Spleen (tissue), 11 donors: Measurements from ENCODE around the gene RNASEH2B. TPM values are rescaled to one million over a fixed set of nuclear protein-coding genes. Genes with fewer than 3 reads are reported as not detected.

Experiments
- DNase-seq: peaks from one replicate; pipeline ENCODE4 v3.0.0-alpha.2; 2020
- H3K27ac ChIP-seq, 8 donors: fragments of 200-600 bp; sonication (generic) in 7 of 8; 1 replicate in 4 of 8; 2 replicates in 4 of 8; pipeline versions ENCODE4 v1.5.0 to v1.8.0; 2016 to 2021; ENCODE audit warnings: inconsistent platforms in 4 of 8, mild to moderate bottlenecking in 4 of 8, moderate library complexity in 1 of 8
- H3K27me3 ChIP-seq, 7 donors: fragments of 200-600 bp; sonication (generic) in 6 of 7; replicated peaks in 1 of 7; 1 replicate in 4 of 7; 2 replicates in 3 of 7; pipeline versions ENCODE4 v1.5.0 to v1.8.0; 2016 to 2021; ENCODE audit warnings: inconsistent platforms in 3 of 7, mild to moderate bottlenecking in 1 of 7
- H3K36me3 ChIP-seq, 6 donors: fragments of 200-600 bp; sonication (generic) in 5 of 6; 1 replicate in 4 of 6; 2 replicates in 2 of 6; pipeline versions ENCODE4 v1.5.0 to v1.8.0; 2016 to 2021; ENCODE audit warnings: inconsistent platforms in 2 of 6
- H3K4me1 ChIP-seq, 6 donors: fragments of 200-600 bp; sonication (generic) in 5 of 6; 1 replicate in 3 of 6; 2 replicates in 3 of 6; pipeline versions ENCODE4 v1.5.0 to v1.8.0; 2016 to 2021; ENCODE audit warnings: inconsistent platforms in 3 of 6
- H3K4me3 ChIP-seq, 8 donors: fragments of 200-600 bp; sonication (generic) in 7 of 8; 1 replicate in 4 of 8; 2 replicates in 4 of 8; pipeline versions ENCODE4 v1.5.0 to v1.8.0; 2016 to 2021; ENCODE audit warnings: inconsistent platforms in 4 of 8, mild to moderate bottlenecking in 4 of 8, moderate library complexity in 2 of 8
- H3K9me3 ChIP-seq, 8 donors: fragments of 200-600 bp; sonication (generic) in 7 of 8; 1 replicate in 4 of 8; 2 replicates in 4 of 8; pipeline versions ENCODE4 v1.5.0 to v1.8.0; 2016 to 2021; ENCODE audit warnings: inconsistent platforms in 4 of 8
- POLR2A ChIP-seq, 3 donors: fragments of 450-650 bp; IDR thresholded peaks; one replicate each; pipeline ENCODE4 v1.5.1; 2017; ENCODE audit warnings: antibody characterized with exemption in 3 of 3, mild to moderate bottlenecking in 1 of 3
- POLR2AphosphoS5 ChIP-seq, 3 donors: sonication (generic); formaldehyde crosslinking; IDR thresholded peaks; one replicate each; pipeline ENCODE4 v1.5.1; 2017; ENCODE audit warnings: antibody characterized with exemption in 3 of 3
- WGBS, 5 donors: extraction: QIAGEN DNeasy Blood & Tissue Kit in 3 of 5; methylation state at CpG; one replicate each; pipeline versions ENCODE4 v1.1.5 to v1.1.7; 2013 to 2018; 5-methylcytosine and 5-hydroxymethylcytosine counted together
- intact Hi-C: fragments of 100-400 bp; cut with DNase I; formaldehyde crosslinking; loops from one replicate; pipeline ENCODE4 v1.15.0; 2023; ENCODE audit warnings: low total_unique reads
- polyA plus RNA-seq, 3 donors: library from polyadenylated mRNA; stranded (reverse); fragments of 200-250 nt; gene quantifications; one replicate each; pipeline ENCODE4 v1.2.1, GENCODE V29; 2013
- total RNA-seq, 7 donors: library from RNA; depleted of rRNA in 3 of 7; stranded (reverse); fragments of >200 nt in 3 of 7; fragmentation: NEBNext Ultra II Directional in 4 of 7; extraction: Animal tissue kit (Norgen Biotek cat#: 25700) in 4 of 7; gene quantifications; one replicate each; pipeline versions ENCODE4 v1.1.0 to v1.2.1, GENCODE V29; 2016 to 2021
- TF ChIP-seq, protein P1 (sequence below), 11 experiments: fragments of 200-600 bp in 7 of 11; fragments of 450-650 bp in 4 of 11; sonication (generic) in 4 of 11; IDR thresholded peaks in 8 of 11; conservative IDR thresholded peaks in 3 of 11; 1 replicate in 7 of 11; 2 replicates in 4 of 11; pipeline versions ENCODE4 v1.4.0 to v1.8.0; 2016 to 2021; ENCODE audit warnings: antibody characterized with exemption in 11 of 11, inconsistent platforms in 4 of 11, mild to moderate bottlenecking in 1 of 11
- donor health status: healthy with polysubstance abuse.
- donor health status: DM: no; HTN: no; CAD: no; lungs with moderate emphysema.
- donor health status: DM: no; HTN: no; CAD: no.
- donor health status: Bipolar disorder and iron deficiency.
- donor health status: healthy.
- donor health status: DM: no; HTN: no; CAD: no.
- donor health status: DM: yes; HTN: yes; CAD: no.

RNASEH2B gene
- total and polyA plus RNA-seq, 10 donors, result 57.2 to 129 (median 73.7) TPM

GRCh38 chr13:50917572-50917971 is 8.0 kb downstream of the RNASEH2B start:
- intact Hi-C loops, result no loop called here

DNA sequence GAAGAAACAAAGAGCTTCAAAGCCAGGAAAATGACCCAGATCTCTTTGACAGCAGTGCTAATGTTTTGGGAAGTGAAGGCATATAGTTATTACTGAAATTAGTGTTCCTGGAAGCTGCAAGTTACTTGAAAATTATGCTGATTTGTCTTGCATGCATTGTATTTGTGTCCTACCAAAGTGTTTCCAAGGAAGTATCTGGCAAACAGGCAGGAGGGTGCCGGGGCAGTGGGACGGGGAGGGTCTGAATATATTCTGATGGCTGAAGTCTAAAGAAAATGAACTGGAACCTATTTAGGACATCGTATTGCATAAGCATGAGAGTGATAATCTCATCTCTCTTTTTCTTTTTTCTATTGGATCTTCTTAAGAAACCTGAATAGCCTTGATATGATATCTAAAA is 9.0 kb downstream of the RNASEH2B start:
- H3K36me3 ChIP-seq, result peaks cover 0 to 19% (median 3%) of the 10 kb centered on the region in 6 donors
- intact Hi-C loops, result no loop called here
- H3K9me3 ChIP-seq, result peaks cover 0 to 24% (median 20%) of the 10 kb centered on the region in 8 donors
- TF ChIP-seq POLR2AphosphoS5 (IDR thresholded peaks at IDR 0.05) (no peak), POLR2A (IDR thresholded peaks at IDR 0.05) (no peak)
- TF ChIP-seq, protein P1, sequence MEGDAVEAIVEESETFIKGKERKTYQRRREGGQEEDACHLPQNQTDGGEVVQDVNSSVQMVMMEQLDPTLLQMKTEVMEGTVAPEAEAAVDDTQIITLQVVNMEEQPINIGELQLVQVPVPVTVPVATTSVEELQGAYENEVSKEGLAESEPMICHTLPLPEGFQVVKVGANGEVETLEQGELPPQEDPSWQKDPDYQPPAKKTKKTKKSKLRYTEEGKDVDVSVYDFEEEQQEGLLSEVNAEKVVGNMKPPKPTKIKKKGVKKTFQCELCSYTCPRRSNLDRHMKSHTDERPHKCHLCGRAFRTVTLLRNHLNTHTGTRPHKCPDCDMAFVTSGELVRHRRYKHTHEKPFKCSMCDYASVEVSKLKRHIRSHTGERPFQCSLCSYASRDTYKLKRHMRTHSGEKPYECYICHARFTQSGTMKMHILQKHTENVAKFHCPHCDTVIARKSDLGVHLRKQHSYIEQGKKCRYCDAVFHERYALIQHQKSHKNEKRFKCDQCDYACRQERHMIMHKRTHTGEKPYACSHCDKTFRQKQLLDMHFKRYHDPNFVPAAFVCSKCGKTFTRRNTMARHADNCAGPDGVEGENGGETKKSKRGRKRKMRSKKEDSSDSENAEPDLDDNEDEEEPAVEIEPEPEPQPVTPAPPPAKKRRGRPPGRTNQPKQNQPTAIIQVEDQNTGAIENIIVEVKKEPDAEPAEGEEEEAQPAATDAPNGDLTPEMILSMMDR (IDR thresholded peaks at IDR 0.05 in 8 of 11, conservative IDR thresholded peaks at IDR 0.05 in 3 of 11), result no peak
- H3K27me3 ChIP-seq, result no peaks in the 10 kb centered on the region
- peaks cover 34 to 82% (median 65%) of the 10 kb centered on the region in 6 donors for H3K4me1 ChIP-seq
- no peak overlapping the region for H3K4me3 ChIP-seq
- no peak for DNase-seq
- WGBS, 5 donors, result 67 to 87% (median 76%) methylated on average over 3 of the region's 3 CpGs
- peak overlapping the region in 4 of 8 donors; percentile 6 to 85 (median 28) for H3K27ac ChIP-seq

More at GRCh38 chr13:50917572-50917971, 8.0 kb downstream of the RNASEH2B start:
- Histone ChIP-seq H3K27me3 (no peaks in the 10 kb centered on the region), H3K4me3 (no peak overlapping the region), H3K9me3 (peaks cover 0 to 14% (median 10%) of the 10 kb centered on the region in 8 donors), H3K4me1 (peaks cover 35 to 92% (median 70%) of the 10 kb centered on the region in 6 donors), H3K36me3 (peaks cover 0 to 10% (median 3%) of the 10 kb centered on the region in 6 donors), H3K27ac (peak overlapping the region; percentile 72 to 91 (median 82))
- DNase-seq, result no peak
- TF ChIP-seq POLR2A (IDR thresholded peaks at IDR 0.05) (no peak), POLR2AphosphoS5 (IDR thresholded peaks at IDR 0.05) (no peak)
- TF ChIP-seq, protein P1 (IDR thresholded peaks at IDR 0.05 in 8 of 11, conservative IDR thresholded peaks at IDR 0.05 in 3 of 11), result no peak

- TF ChIP-seq, protein P1 (IDR thresholded peaks at IDR 0.05 in 8 of 11, conservative IDR thresholded peaks at IDR 0.05 in 3 of 11), result no peak
- TF ChIP-seq POLR2A (IDR thresholded peaks at IDR 0.05) (no peak), POLR2AphosphoS5 (IDR thresholded peaks at IDR 0.05) (no peak)
- peaks cover 31 to 77% (median 59%) of the 10 kb centered on the region in 6 donors for H3K4me1 ChIP-seq
- WGBS, 5 donors, result 59 to 83% (median 69%) methylated on average over 2 of the region's 2 CpGs
These were observed 9.7 kb downstream of the RNASEH2B start for GRCh38 chr13:50919277-50919676.

DNA sequence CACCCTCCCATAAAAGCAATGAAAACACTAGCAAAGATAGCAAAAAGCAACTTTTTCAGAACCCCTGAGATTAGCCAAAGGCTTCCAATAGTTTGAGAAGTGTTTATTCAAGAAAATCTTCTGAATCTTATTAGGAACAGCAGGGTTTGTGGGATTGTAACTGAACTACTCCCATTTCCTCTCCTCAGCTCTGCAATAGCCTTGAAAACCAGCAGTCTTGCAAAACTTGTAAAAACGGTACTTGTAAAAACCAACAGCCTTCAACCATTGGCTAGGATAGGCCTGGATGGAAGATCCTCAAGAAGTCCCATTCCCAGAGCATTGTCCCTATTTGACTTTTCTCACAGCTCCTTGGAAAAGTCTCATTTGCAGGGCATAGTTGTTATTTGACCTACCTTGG is 12.1 kb downstream of the RNASEH2B start:
- DNase-seq, result no peak
- H3K4me1 ChIP-seq, result peaks cover 10 to 53% (median 37%) of the 10 kb centered on the region in 6 donors
- intact Hi-C loops, result no loop called here
- 30 to 88% (median 55%) methylated on average over 1 of the region's 1 CpG for WGBS, 5 donors
- no peak overlapping the region for H3K27ac ChIP-seq
- H3K27me3 ChIP-seq, result no peaks in the 10 kb centered on the region
- peaks cover 4 to 46% (median 38%) of the 10 kb centered on the region in 8 donors for H3K9me3 ChIP-seq
- TF ChIP-seq, protein P1 (IDR thresholded peaks at IDR 0.05 in 8 of 11, conservative IDR thresholded peaks at IDR 0.05 in 3 of 11), result no peak
- TF ChIP-seq POLR2AphosphoS5 (IDR thresholded peaks at IDR 0.05), result no peak
- TF ChIP-seq POLR2A (IDR thresholded peaks at IDR 0.05), result no peak
- no peak overlapping the region for H3K4me3 ChIP-seq
- H3K36me3 ChIP-seq, result peaks cover 0 to 24% (median 3%) of the 10 kb centered on the region in 6 donors

More at GRCh38 chr13:50919277-50919676, 9.7 kb downstream of the RNASEH2B start:
- no peak overlapping the region for H3K4me3 ChIP-seq
- H3K27me3 ChIP-seq, result no peaks in the 10 kb centered on the region
- H3K9me3 ChIP-seq, result peaks cover 4 to 31% (median 27%) of the 10 kb centered on the region in 8 donors
- peaks cover 0 to 24% (median 3%) of the 10 kb centered on the region in 6 donors for H3K36me3 ChIP-seq
- no peak for DNase-seq
- intact Hi-C loops, result no loop called here
- peak overlapping the region in 3 of 8 donors; percentile 5 to 39 (median 33) for H3K27ac ChIP-seq
